DOHH2 (cell line): ENCODE results near the gene TMEM184A.

Experiments
- H3F3A ChIP-seq: fragments of 200-600 bp; sonication (generic), shearing (Covaris generic); 2 replicates; pipeline ENCODE4 v1.6.0; 2016; ENCODE audit warnings: antibody characterized with exemption, mild to moderate bottlenecking; ENCODE audit not compliant: control insufficient read depth, insufficient read depth
- H3K27ac ChIP-seq: fragments of 200-600 bp; sonication (generic); 2 replicates; pipeline ENCODE4 v1.5.1; 2014; ENCODE audit warnings: low read depth, mild to moderate bottlenecking, low read length, moderate library complexity
- H3K27me3 ChIP-seq: fragments of 200-600 bp; sonication (generic); 2 replicates; pipeline ENCODE4 v1.6.1; 2014; ENCODE audit warnings: mild to moderate bottlenecking, low read length, mixed read lengths; ENCODE audit not compliant: control insufficient read depth
- H3K36me3 ChIP-seq: fragments of 200-600 bp; sonication (generic); 2 replicates; pipeline ENCODE4 v1.6.1; 2014; ENCODE audit warnings: mild to moderate bottlenecking, low read length, moderate library complexity, mixed read lengths; ENCODE audit not compliant: control insufficient read depth
- H3K4me1 ChIP-seq: fragments of 200-600 bp; sonication (generic); 2 replicates; pipeline ENCODE4 v1.6.1; 2014; ENCODE audit warnings: mild to moderate bottlenecking, low read length, mixed read lengths; ENCODE audit not compliant: control insufficient read depth
- H3K4me2 ChIP-seq: fragments of 200-600 bp; sonication (generic); 2 replicates; pipeline ENCODE4 v1.6.0; 2014; ENCODE audit warnings: mild to moderate bottlenecking, low read length, moderate library complexity
- H3K4me3 ChIP-seq: fragments of 200-600 bp; sonication (generic); 2 replicates; pipeline ENCODE4 v1.5.1; 2014; ENCODE audit warnings: mild to moderate bottlenecking, low read length, mixed read lengths
- H3K79me2 ChIP-seq: fragments of 200-600 bp; sonication (generic); 2 replicates; pipeline ENCODE4 v1.6.1; 2014; ENCODE audit warnings: mild to moderate bottlenecking, low read length, mixed read lengths; ENCODE audit not compliant: control insufficient read depth
- H3K9me2 ChIP-seq: fragments of 200-600 bp; sonication (generic); replicated peaks from 2 replicates; pipeline ENCODE4 v1.6.1; 2014; ENCODE audit warnings: mild to moderate bottlenecking, low read length, mixed read lengths; ENCODE audit not compliant: control insufficient read depth
- H3K9me3 ChIP-seq: fragments of 200-600 bp; sonication (generic); 2 replicates; pipeline ENCODE4 v1.6.1; 2014; ENCODE audit warnings: antibody characterized with exemption, low read length, mixed read lengths; ENCODE audit not compliant: control insufficient read depth, insufficient read depth
- H4K20me1 ChIP-seq: fragments of 200-600 bp; sonication (generic); 2 replicates; pipeline ENCODE4 v1.6.0; 2014; ENCODE audit warnings: low read depth, mild to moderate bottlenecking, antibody characterized with exemption, low read length, moderate library complexity; ENCODE audit not compliant: control insufficient read depth, insufficient read depth
- CTCF ChIP-seq: fragments of 200-600 bp; sonication (generic); IDR thresholded peaks from one replicate; pipeline ENCODE4 v1.5.1; 2014; ENCODE audit warnings: antibody characterized with exemption, mild to moderate bottlenecking, low read depth, low read length; ENCODE audit not compliant: poor library complexity, severe bottlenecking
- EZH2phosphoT487 ChIP-seq: fragments of 200-600 bp; sonication (generic); IDR thresholded peaks from 2 replicates; pipeline ENCODE4 v1.6.1; 2017; ENCODE audit warnings: borderline replicate concordance, mild to moderate bottlenecking, antibody characterized with exemption, low read length, moderate library complexity, mixed read lengths

The TMEM184A gene

GRCh38 chr7:1513657-1514095 lies 42.3 kb downstream of the TMEM184A start:
- Histone ChIP-seq H3K4me3 (peak overlapping the region; percentile 62), H3F3A (peaks cover 6% of the 10 kb centered on the region), H3K27me3 (no peaks in the 10 kb centered on the region), H3K4me1 (peaks cover 58% of the 10 kb centered on the region), H3K79me2 (no peaks in the 10 kb centered on the region), H3K9me3 (no peaks in the 10 kb centered on the region), H3K27ac (no peak overlapping the region), H4K20me1 (no peaks in the 10 kb centered on the region), H3K9me2 (no peaks in the 10 kb centered on the region), H3K4me2 (peak overlapping the region; percentile 81), H3K36me3 (no peaks in the 10 kb centered on the region)
- TF ChIP-seq CTCF, result no peak
- no peak for TF ChIP-seq EZH2phosphoT487

- Histone ChIP-seq H3K9me2 (no peaks in the 10 kb centered on the region), H3K27ac (peak overlapping the region; percentile 87), H4K20me1 (no peaks in the 10 kb centered on the region), H3K4me2 (peak overlapping the region; percentile 81), H3F3A (peaks cover 12% of the 10 kb centered on the region), H3K4me1 (peaks cover 65% of the 10 kb centered on the region), H3K27me3 (no peaks in the 10 kb centered on the region), H3K9me3 (no peaks in the 10 kb centered on the region), H3K79me2 (no peaks in the 10 kb centered on the region), H3K36me3 (no peaks in the 10 kb centered on the region), H3K4me3 (peak overlapping the region; percentile 62)
- TF ChIP-seq CTCF (no peak), EZH2phosphoT487 (no peak)
Observed at GRCh38 chr7:1512781-1513656, 43.0 kb downstream of the TMEM184A start.

- peak overlapping the region; percentile 81 for H3K4me2 ChIP-seq
- peak overlapping the region; percentile 87 for H3K27ac ChIP-seq
- peak overlapping the region; percentile 62 for H3K4me3 ChIP-seq
- H3K9me2 ChIP-seq, result no peaks in the 10 kb centered on the region
- H3K4me1 ChIP-seq, result peaks cover 77% of the 10 kb centered on the region
- no peaks in the 10 kb centered on the region for H3K9me3 ChIP-seq
- no peaks in the 10 kb centered on the region for H3K79me2 ChIP-seq
- H3K36me3 ChIP-seq, result no peaks in the 10 kb centered on the region
- no peaks in the 10 kb centered on the region for H4K20me1 ChIP-seq
- H3F3A ChIP-seq, result peaks cover 22% of the 10 kb centered on the region
- TF ChIP-seq EZH2phosphoT487, result no peak
- no peak for TF ChIP-seq CTCF
- H3K27me3 ChIP-seq, result no peaks in the 10 kb centered on the region
Observed at GRCh38 chr7:1511444-1512422, 44.3 kb downstream of the TMEM184A start.
